ENCODE measurements around the gene IRF2BPL. TPM values are rescaled to one million over a fixed set of nuclear protein-coding genes. Genes with fewer than 3 reads are reported as not detected.

Gene IRF2BPL
- total RNA-seq, 1 donor from 2014 or later: 65.6 TPM

- H3K4me3 ChIP-seq (ENCODE audit: low read depth, low read length): no peak overlapping the region
- DNase-seq (ENCODE audit: low read depth): no peak
- no peak for TF ChIP-seq CTCF (conservative IDR thresholded peaks at IDR 0.05; ENCODE audit: low read depth, low read length)
These were observed 40.2 kb upstream of the IRF2BPL start for GRCh38 chr14:77068517-77069200.

GRCh38 chr14:77067632-77068516, 39.4 kb upstream of the IRF2BPL start:
- TF ChIP-seq CTCF (conservative IDR thresholded peaks at IDR 0.05; ENCODE audit: low read depth, low read length): peak; percentile 87
- H3K4me3 ChIP-seq (ENCODE audit: low read depth, low read length): no peak overlapping the region
- DNase-seq (ENCODE audit: low read depth): no peak

- DNase-seq (ENCODE audit: low read depth): no peak
- H3K4me3 ChIP-seq (ENCODE audit: low read depth, low read length): no peak overlapping the region
- TF ChIP-seq CTCF (conservative IDR thresholded peaks at IDR 0.05; ENCODE audit: low read depth, low read length): no peak
These were observed 38.2 kb upstream of the IRF2BPL start for GRCh38 chr14:77066578-77067172.

- no peak for TF ChIP-seq CTCF (conservative IDR thresholded peaks at IDR 0.05; ENCODE audit: low read depth, low read length)
- H3K4me3 ChIP-seq (ENCODE audit: low read depth, low read length): no peak overlapping the region
- no peak for DNase-seq (ENCODE audit: low read depth)
These were observed 37.5 kb upstream of the IRF2BPL start for GRCh38 chr14:77065851-77066577.

GRCh38 chr14:77064521-77065178, 36.1 kb upstream of the IRF2BPL start:
- no peak for TF ChIP-seq CTCF (conservative IDR thresholded peaks at IDR 0.05; ENCODE audit: low read depth, low read length)
- no peak for DNase-seq (ENCODE audit: low read depth)
- H3K4me3 ChIP-seq (ENCODE audit: low read depth, low read length): no peak overlapping the region

- no peak for DNase-seq (ENCODE audit: low read depth)
- no peak overlapping the region for H3K4me3 ChIP-seq (ENCODE audit: low read depth, low read length)
- TF ChIP-seq CTCF (conservative IDR thresholded peaks at IDR 0.05; ENCODE audit: low read depth, low read length): no peak
These were observed 35.2 kb upstream of the IRF2BPL start for GRCh38 chr14:77063571-77064171.

Measured in epithelial cell of proximal tubule (primary cell).